Measurements from ENCODE around the gene TRPC4.

Gene TRPC4

DNA sequence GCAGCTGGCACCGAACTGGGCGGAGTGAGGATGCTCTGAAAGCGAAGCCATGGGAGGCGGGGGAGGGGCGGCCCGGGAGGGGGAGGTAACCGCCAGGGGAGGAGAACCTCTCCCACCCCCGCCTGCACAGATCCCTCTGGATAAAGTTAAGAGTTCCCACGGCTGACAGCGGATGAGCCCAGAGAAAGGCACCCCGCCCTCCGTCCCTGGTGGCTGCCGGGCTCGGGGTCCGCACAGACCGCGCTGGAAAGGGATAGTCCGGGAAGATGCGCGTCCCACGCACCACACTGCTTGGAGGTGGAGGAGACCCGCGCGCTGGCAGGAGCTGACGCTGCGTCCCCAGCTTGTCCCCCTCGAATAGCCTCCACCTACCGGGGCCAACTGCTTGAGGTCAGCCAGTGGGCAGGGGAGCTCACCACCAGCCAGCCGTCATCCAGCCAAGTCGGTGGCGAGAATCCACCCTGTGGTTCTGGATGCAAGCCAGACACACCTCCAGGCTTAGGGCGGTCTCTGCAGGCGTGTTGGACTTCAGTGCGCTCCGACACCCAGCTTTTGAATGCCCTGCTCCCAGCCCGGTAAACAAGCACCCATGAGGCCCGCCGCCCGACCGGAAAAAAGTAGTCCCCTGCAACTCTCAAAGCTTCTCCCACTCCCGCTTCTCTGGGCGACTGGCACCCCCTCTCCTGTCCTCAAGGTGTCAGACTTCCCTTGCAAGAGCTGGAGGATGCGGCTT, at the start of gene TRPC4:
TSS of gene TRPC4 (minus strand) at position 17 of the 733 bp plus-strand sequence. CDS start 86,439 bp downstream, outside the sequence.
- DNase-seq (ENCODE audit: low read depth) = peak; percentile 86

DNA sequence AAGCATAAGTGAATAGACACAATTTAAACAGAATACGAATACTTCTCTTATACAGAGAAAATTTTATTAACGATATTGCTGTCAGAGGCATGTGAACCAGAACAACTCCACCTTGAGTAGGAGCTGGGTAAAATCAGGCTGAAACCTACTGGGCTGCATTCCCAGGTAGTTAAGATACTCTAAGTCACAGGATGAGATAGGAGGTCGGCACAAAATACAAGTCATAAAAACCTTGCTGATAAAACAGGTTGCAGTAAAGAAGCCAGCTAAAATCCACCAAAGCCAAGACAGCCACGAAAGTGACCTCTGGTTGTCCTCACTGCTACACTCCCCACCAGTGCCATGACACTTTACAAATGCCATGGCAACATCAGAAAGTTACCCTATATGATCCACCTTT, 49.2 kb upstream of the TRPC4 start:
- DNase-seq (ENCODE audit: low read depth) = no peak

DNA sequence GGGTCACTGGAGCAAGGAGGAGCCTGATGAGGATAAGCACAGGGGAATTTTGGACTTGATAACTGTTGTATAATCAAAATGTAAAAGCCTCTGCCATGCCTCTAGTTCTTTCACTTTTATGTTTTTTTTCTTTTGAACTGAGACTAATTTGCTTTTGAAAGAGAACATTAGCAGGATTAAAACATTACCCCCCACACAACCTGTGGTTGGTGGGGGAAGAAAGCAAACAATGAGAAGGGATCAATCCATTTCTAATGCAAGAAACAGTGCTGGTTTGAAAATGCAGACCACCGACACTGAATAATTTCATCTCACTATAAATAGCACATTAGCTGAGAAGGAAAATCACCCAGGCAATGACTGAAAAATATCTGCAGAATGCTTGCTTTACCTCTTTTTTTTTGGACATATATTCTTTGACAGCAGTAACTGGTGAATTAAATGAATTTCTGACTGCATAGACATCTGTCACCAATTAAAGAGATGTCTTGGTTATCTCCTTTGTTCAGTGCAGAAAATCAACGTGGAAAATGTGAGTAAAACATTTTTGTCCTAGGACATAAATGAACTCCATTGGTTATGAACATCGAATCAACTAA, 48.6 kb upstream of the TRPC4 start:
- no peak for DNase-seq (ENCODE audit: low read depth)

DNA sequence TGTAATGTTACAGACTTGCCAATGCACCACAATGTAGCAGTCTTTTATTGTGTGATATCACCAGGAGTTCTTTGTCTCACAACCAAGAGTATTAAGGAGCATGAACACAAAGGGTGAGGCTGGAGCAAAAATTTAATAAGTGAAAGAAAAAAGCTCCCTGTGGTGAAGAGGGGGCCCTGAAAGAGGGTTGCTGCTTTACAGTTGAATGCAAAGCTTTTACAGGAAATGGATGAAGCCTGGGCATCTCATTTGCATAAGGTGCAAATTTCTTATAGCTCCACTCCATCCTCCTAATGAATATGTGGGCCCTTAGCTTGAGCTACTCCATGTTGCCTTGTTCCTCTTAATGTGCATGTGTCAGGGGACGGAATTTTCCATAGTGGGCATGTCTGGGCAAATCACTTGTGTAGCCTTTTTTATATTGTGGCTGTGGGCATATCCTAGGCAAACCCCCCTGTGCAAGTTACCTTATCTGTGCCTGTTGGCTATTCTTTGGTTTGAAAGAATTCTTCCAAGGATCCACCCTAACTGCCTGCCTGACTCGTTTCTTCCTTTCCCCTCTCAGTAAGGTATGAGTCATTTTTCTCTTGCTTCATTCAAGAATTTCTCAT, 45.3 kb upstream of the TRPC4 start:
- peak; percentile 34 for DNase-seq (ENCODE audit: low read depth)

DNA sequence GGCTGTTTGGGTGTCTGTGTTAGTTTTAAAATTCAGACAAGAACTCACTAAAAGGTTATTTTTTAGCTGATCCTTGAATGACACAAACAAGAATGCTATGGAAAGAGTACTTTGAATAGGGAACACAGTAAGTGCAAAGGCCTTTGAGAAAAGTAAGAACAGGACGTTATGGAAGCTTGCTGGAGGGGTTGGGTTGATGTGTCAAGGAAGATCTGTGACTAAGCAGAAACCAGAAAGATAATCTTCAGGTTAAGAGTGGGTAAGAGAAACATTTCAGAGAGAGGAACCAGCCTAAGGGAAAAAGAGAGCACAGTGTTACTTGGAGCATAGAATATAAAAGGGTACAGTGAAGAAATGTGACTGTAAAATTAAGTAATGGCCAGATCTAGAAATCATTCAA, 41.2 kb upstream of the TRPC4 start:
- no peak for DNase-seq (ENCODE audit: low read depth)

DNA sequence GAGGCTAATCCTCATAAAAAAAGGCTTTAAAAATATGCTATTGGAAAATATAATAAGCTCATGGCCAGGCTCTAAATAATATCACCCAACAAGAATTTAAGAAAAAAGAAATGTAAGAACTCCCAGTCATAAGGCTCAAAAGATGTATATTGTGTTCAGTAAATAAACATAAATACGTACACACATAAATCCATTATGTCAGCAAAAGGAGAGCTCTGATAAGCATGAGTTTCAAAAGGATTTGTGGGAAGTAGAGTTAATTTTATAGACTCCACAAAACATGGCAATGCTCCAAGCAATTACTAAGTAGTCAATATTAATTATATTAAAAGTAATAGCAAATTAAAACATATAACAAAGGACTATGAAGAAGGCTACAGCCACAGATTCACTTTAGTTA, 37.3 kb upstream of the TRPC4 start:
- no peak for DNase-seq (ENCODE audit: low read depth)

DNA sequence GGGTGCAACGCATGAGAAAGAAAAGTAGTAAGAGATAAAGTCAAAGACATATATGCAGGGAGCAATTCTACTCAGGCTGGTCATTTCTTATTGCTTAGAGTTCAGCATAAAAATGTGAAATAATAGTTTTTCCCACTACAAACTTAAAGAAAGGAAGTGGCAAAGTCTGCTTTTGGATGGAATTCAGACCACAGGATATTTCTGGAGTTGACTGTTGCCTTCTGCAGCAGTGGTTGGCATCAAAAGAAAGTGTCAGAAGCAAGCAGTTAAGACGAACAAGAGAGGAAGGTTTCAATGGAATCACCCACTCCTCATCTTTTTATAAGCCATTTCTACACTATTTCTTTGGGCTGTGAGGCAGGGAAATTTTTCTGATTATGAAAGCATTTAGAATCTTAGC, 36.2 kb upstream of the TRPC4 start:
- no peak for DNase-seq (ENCODE audit: low read depth)

DNA sequence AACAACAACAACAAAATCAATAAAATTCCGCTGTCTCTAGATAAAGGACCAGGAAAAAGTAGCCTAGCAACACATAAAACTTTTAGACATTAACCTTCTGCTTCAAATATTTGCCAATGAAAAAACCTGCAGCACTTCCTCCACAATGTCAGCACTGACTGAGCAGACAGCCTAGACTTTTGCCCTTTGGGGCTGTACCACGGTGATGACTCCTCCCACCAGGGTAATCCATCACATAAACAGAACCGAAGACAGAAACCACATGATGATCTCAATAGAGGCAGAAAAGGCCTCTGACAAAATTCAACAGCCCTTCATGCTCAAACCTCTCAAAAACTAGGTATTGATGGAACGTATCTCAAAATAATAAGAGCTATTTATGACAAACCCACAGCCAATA, 30.2 kb upstream of the TRPC4 start:
- DNase-seq (ENCODE audit: low read depth) = no peak

DNA sequence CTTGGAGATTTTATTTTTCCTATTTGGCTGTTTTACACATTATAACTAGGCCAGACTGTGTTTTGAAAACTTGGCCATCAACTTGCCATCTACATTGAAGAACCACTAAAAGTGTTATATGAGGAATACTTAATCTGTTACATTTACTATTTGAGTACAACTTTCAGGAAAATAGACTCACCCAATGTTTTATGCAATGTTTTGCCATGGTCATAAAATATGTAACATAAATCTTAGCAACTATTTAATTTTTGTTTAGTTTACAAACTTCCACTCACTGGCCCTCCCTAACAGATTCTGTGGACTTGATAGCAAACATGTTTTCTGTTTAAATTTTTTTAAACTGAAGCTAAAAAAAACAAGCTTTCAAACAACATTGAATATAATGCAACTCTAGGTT, 23.7 kb upstream of the TRPC4 start:
- no peak for DNase-seq (ENCODE audit: low read depth)

DNA sequence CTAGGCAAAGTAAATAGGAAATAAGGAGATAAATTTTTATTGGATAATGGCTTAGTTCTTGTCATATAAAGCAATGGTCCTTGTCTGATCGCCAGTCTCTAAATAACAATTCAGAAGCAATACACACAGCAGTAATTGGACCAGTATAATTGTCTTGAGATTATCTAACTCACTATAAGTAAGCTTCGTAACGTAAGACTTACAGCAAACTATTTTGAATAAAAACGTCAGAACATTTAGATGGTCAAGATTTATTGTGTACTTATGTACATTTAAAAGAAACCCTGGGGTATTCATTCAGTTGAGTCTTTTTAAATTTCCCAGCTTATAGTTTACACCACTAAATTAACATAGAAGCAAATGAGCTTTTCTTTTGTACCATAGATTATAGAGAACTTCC, 20.2 kb upstream of the TRPC4 start:
- no peak for DNase-seq (ENCODE audit: low read depth)

DNA sequence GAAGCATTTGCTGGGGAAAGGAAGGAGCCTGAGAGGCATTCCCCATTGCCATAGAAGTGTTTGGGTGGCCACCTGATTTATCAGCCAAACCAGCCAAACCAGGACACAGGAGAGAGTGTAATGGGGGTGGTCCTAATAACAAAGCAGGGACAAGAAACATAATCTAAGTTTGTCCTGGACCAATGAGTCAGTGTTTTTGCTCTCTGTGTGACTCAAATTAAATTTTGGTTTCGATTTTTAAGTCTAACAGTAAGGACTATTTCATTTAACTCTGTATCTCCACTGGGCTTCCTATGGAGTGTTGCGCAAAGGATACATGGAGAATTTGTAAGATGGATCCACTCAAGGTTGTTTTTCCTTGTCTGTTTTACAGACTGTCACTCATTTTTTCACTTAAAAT, 19.5 kb upstream of the TRPC4 start:
- peak; percentile 23 for DNase-seq (ENCODE audit: low read depth)

DNA sequence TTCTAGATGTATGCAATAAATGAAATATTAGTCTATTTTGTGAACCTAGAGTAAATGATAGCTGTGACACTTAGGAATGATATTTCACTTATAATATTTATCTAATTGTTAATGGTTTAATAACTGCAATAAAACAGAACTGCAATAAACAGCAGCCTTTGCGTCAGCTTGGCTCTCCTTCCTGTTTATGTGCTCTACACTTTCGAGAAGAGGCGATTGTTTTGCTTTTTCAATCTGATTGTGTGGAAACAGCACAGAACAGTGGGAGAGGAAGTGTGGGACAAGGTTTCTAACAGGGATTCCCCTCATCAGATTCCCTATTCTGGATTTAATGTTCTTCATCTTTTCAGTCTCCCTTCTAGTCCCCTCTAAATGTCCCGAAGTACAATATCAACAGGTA, 17.3 kb upstream of the TRPC4 start:
- no peak for DNase-seq (ENCODE audit: low read depth)

DNA sequence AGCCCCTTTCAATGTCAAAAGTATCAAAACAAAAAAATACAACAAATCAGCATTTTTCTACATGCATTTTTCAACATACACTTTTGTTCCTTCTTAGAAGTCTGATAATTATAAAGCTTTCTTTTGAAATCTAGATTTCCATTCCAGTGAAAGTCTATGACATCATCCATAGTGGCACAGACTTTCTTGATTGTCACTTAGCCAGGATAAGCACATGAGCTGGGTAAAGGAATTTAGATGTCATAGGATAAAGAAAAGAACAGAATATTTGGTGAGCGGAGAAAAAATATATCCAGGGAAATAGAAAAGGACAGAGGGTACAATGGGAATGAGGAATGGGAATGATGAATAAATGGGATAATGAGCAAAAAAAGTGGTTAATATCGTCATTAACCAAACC, 15.1 kb upstream of the TRPC4 start:
- DNase-seq (ENCODE audit: low read depth) = no peak

DNA sequence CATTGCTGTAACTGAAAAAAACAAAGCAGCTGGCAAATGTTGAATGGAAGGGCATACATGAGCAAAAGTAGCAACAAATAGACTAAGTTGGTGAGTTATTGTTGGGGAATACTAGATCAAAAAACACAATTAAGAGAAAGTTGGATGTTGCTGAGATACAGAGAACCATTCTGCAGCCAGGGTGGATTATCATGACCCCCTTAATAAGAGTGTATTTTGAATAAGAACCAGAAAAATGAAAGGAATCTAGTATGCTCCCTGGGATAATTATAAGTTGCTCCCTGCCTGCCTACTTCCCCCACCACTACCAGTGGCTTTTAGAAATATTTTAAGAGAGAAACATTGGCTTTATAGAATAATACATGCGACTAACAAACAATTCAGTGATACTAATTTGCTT, 14.5 kb upstream of the TRPC4 start:
- no peak for DNase-seq (ENCODE audit: low read depth)

DNA sequence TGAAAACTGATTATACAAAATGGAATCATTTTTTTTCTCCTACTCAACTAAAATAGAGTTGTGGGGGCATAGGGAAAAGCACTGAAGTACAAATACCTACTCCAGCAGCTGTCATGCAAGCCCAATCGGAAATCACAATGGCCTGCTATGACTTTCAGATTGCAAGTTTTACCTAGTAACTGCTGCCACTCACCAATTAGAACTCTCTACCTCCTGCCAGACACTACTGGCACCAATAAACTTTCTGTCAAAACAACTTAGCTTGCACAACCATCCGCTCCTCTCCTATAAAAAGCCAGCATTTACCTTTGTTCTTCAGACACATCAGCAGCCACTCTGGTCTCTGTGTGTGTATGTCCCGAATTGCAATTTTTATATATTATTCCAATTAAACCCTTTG, 9.3 kb upstream of the TRPC4 start:
- DNase-seq (ENCODE audit: low read depth) = no peak

DNA sequence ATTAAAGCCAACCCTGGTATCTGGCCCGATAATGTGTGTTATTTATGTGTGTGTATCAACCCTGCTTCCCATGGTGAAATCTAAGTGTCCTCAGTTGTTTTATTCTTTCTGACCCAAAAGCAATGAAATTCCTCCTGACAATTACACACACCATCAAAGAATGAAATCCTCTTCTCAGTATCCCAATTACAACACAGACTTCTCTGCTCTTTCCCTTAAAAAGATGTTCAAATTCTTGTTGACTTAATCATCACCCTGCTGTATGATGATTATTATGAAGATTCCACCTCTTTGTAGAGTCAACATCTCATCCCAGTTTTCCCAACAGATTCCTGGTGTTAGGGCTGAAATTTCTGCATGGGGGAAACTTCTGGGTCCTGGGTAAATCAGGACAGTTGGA, 8.9 kb upstream of the TRPC4 start:
- peak; percentile 48 for DNase-seq (ENCODE audit: low read depth)

DNA sequence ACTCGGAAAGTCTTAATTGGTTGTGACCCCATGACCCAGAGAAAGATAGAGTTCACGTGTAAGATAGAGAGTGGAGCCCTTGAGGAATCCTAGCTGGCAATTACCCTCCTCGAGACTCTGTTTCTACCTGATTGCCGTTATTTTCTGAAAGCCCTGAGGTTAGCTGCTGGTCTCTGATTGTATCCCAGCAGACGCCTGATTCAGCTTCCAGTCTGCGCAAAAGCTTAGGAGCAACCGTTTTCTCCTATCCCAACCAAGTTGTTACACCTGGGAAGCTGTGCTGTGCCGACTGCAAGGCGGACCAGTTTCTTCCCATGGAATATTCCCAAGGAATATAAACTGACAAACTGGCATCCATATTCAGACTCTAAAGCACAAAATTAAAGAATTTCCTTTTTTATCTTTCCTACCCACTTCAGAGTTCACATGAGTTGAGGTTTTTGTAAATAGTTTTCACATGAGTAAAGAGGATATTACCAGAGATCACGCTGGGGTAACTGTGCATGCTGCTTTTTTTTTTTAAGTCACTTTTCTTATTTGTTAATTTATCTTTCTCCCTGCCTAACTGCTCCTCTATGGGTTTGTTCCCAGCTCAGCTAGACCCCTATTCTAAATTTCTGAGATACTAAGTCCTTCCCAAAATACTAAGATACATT, 1.5 kb upstream of the TRPC4 start:
- peak; percentile 82 for DNase-seq (ENCODE audit: low read depth)

DNA sequence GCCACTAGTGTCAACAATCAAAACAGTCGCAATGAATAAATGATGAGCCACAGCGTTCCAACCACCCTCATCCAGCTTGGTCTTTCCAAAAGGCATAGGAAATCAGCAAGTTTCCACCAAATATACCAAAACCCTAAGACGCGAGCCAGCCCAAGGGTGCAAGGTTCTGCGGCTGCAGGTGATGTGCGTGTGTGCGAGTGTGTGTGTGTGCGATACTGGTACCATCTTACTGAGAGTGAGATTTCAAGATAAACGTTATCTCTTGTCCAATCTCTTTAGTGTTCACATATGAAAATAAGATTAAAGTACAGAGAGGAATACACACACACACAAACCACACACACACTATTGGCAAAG, 895 bp upstream of the TRPC4 start:
- no peak for DNase-seq (ENCODE audit: low read depth)

DNA sequence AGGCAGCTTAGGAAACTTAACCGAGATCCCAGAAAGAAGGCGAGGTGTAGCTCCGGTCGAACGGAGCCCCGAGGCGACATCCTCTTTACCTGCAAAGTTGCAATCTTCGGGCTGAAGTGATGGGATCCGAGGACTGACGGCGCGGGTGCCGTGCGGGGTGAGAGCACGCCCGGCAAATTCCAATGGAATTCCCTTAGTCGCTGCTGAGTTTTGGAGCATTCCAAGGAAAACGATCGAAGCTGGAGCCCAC, 141 bp downstream of the TRPC4 start:
- DNase-seq (ENCODE audit: low read depth) = peak; percentile 50

DNA sequence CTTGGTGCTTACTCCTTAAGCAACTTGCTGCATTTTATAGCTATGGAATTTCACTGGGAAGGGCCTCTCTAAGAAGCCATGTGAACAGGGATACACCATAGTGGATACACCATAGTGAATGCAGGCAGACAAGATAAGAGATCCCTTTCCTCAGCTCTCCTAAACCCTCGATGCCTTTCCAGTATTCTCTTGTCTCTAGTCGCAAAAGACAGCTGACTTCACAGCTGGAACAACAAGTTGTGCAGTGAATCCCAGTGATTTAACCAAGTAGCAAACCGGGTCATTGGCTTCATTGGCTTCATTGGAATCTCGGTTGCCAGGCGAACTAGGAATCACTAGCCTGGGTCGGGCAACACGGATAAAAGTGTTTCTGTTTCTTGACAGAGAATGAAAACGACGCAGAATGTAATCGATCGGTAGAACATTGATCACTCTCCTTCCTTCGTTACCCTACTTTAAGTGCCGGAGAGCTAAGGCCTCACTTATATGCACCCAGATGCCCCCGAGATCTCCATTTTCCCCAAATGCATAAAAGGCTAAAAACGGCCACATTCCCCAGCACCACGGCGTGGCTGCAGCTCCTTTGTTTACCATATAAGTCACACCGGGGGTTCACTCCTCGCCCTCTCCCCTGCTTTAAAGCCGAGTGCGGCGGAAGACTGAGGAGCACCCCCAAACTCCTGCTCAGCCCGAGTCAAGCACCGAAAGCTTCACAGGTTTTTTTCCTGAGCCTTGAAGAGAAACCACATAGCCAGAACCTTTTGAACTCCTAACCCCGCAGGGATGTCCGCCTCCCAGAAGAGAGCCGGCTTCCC, 674 bp downstream of the TRPC4 start:
- peak; percentile 33 for DNase-seq (ENCODE audit: low read depth)

DNA sequence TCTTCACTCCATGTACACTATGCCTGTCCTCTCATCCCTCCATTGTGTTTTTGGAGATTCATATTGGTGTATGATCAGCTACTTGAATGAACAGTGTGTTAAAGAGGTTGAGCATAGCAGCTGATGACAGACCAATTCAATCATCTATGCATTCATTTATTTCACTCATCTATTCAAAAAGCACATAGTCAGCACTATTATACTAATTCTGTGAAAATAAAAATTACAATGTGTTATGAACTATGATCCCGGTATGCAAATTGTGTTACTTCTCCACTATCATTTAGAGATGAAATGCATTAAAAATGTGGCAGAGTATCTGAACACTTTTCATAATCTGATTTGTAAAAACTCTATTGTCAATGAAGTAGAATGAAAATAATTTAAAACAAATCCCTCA, 5.9 kb downstream of the TRPC4 start:
- DNase-seq (ENCODE audit: low read depth) = no peak

DNA sequence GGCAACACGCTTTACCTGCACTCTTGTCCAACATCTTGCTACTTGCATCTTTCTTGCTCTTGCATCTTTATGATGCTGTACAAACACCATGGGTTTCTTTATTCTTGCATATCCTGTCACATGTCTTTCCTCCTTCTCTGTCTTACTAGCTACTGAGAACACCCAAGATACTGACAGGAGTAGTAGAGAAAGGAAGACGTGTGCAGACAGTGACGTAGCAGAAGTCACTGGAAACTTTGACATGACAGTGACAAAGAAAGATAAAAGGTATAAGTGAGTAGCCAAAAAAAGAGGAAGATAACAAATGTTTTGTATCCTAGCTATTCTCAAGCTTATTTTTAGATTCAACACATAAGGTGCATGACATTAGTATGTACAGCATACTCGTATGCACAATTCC, 34.2 kb downstream of the TRPC4 start:
- DNase-seq (ENCODE audit: low read depth) = no peak

DNA sequence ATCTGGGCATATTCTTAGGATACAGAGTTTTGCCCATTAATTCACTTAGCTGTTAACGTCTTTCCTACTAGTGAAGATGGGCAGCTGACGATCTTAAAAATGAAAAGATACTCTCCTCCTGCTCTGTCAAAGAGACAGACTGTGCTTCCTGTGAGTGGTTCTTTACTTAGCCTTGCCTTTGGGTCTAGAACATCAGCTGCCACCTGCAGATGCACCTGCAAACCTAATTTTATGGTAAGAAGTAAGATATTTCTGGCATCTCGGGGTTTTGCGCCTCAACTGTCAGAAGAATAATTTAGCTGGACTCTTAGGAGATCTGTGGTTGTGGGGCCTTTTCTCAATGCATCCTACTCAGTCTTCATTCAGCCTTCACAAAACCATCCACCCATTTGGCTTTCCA, 36.2 kb downstream of the TRPC4 start:
- DNase-seq (ENCODE audit: low read depth) = no peak

All from ELR (cell line).